Measurements from ENCODE around the gene DXO. TPM values are rescaled to one million over a fixed set of nuclear protein-coding genes. Genes with fewer than 3 reads are reported as not detected.

Gene DXO
- total and polyA plus RNA-seq, 4 donors, result 4.5 to 11.0 (median 9.3) TPM

GRCh38 chr6:31928672-31928939 is 43.3 kb downstream of the DXO start:
- TF ChIP-seq REST (IDR thresholded peaks at IDR 0.05) (peak; percentile 96), RAD21 (IDR thresholded peaks at IDR 0.05) (no peak), SP1 (IDR thresholded peaks at IDR 0.05) (no peak), ZBTB33 (IDR thresholded peaks at IDR 0.05) (no peak)
- Histone ChIP-seq H3K4me3 (ENCODE audit: low read depth in 1 of 3, low read length in 3 of 3) (peak overlapping the region; percentile 57 to 93 (median 89)), H3K27me3 (ENCODE audit: control insufficient read depth in 4 of 4, insufficient read depth in 4 of 4, low read length in 3 of 4) (no peaks in the 10 kb centered on the region), H3K4me1 (ENCODE audit: control insufficient read depth in 4 of 4, insufficient read depth in 4 of 4, low read length in 3 of 4) (peaks cover 4 to 26% (median 14%) of the 10 kb centered on the region in 4 donors), H3K36me3 (ENCODE audit: control insufficient read depth in 4 of 4, insufficient read depth in 3 of 4, low read depth in 1 of 4, low read length in 3 of 4) (peaks cover 2 to 8% (median 4%) of the 10 kb centered on the region in 4 donors), H3K9ac (ENCODE audit: low read depth in 1 of 2, low read length in 2 of 2) (peak overlapping the region in 1 of 2 donors; percentile 90), H3K9me3 (ENCODE audit: control insufficient read depth in 4 of 4, low read length in 3 of 4) (no peaks in the 10 kb centered on the region), H3K27ac (ENCODE audit: low read depth in 1 of 2, low read length in 2 of 2) (peak overlapping the region; percentile 95 to 96)
- WGBS, result 72% methylated on average over 9 of the region's 9 CpGs
- DNase-seq (ENCODE audit: low spot score), result no peak

- peak overlapping the region; percentile 90 to 96 for H3K9ac ChIP-seq (ENCODE audit: low read depth in 1 of 2, low read length in 2 of 2)
- WGBS, result 24% methylated on average over 11 of the region's 11 CpGs
- peak overlapping the region; percentile 95 to 96 for H3K27ac ChIP-seq (ENCODE audit: low read depth in 1 of 2, low read length in 2 of 2)
- no peak for DNase-seq (ENCODE audit: low spot score)
- no peaks in the 10 kb centered on the region for H3K27me3 ChIP-seq (ENCODE audit: control insufficient read depth in 4 of 4, insufficient read depth in 4 of 4, low read length in 3 of 4)
- peaks cover 0 to 6% (median 2%) of the 10 kb centered on the region in 4 donors for H3K36me3 ChIP-seq (ENCODE audit: control insufficient read depth in 4 of 4, insufficient read depth in 3 of 4, low read depth in 1 of 4, low read length in 3 of 4)
- H3K4me1 ChIP-seq (ENCODE audit: control insufficient read depth in 4 of 4, insufficient read depth in 4 of 4, low read length in 3 of 4), result peaks cover 4 to 24% (median 14%) of the 10 kb centered on the region in 4 donors
- peak overlapping the region; percentile 57 to 93 (median 89) for H3K4me3 ChIP-seq (ENCODE audit: low read depth in 1 of 3, low read length in 3 of 3)
- no peaks in the 10 kb centered on the region for H3K9me3 ChIP-seq (ENCODE audit: control insufficient read depth in 4 of 4, low read length in 3 of 4)
- TF ChIP-seq HNF4A (conservative IDR thresholded peaks at IDR 0.05) (no peak), MAX (IDR thresholded peaks at IDR 0.05) (no peak), YY1 (IDR thresholded peaks at IDR 0.05) (no peak), FOXA1 (IDR thresholded peaks at IDR 0.05) (no peak), ZBTB33 (IDR thresholded peaks at IDR 0.05) (no peak), SP1 (IDR thresholded peaks at IDR 0.05) (no peak), HNF4G (IDR thresholded peaks at IDR 0.05) (no peak), REST (IDR thresholded peaks at IDR 0.05) (no peak), CTCF (IDR thresholded peaks at IDR 0.05; ENCODE audit: low read depth, low read length, missing input control) (no peak), TAF1 (conservative IDR thresholded peaks at IDR 0.05) (no peak), NR2F2 (IDR thresholded peaks at IDR 0.05) (no peak), ATF3 (IDR thresholded peaks at IDR 0.05) (no peak), RXRA (IDR thresholded peaks at IDR 0.05) (no peak), JUND (IDR thresholded peaks at IDR 0.05) (no peak), FOXA2 (IDR thresholded peaks at IDR 0.05) (no peak), GABPA (IDR thresholded peaks at IDR 0.05 in 1 of 2, conservative IDR thresholded peaks at IDR 0.05 in 1 of 2) (no peak), EGR1 (IDR thresholded peaks at IDR 0.05; ENCODE audit: low read depth in 2 of 2) (no peak), RAD21 (IDR thresholded peaks at IDR 0.05) (no peak)
Observed at GRCh38 chr6:31927863-31928671, 43.9 kb downstream of the DXO start.
